NCI-H1930 (cell line): ENCODE data around the gene TRO.

Experiments used
- DNase-seq, 2 experiments: peaks; one replicate each; lab custom pipeline; 2025; lab: John Stamatoyannopoulos, UW

The TRO gene, protein sequence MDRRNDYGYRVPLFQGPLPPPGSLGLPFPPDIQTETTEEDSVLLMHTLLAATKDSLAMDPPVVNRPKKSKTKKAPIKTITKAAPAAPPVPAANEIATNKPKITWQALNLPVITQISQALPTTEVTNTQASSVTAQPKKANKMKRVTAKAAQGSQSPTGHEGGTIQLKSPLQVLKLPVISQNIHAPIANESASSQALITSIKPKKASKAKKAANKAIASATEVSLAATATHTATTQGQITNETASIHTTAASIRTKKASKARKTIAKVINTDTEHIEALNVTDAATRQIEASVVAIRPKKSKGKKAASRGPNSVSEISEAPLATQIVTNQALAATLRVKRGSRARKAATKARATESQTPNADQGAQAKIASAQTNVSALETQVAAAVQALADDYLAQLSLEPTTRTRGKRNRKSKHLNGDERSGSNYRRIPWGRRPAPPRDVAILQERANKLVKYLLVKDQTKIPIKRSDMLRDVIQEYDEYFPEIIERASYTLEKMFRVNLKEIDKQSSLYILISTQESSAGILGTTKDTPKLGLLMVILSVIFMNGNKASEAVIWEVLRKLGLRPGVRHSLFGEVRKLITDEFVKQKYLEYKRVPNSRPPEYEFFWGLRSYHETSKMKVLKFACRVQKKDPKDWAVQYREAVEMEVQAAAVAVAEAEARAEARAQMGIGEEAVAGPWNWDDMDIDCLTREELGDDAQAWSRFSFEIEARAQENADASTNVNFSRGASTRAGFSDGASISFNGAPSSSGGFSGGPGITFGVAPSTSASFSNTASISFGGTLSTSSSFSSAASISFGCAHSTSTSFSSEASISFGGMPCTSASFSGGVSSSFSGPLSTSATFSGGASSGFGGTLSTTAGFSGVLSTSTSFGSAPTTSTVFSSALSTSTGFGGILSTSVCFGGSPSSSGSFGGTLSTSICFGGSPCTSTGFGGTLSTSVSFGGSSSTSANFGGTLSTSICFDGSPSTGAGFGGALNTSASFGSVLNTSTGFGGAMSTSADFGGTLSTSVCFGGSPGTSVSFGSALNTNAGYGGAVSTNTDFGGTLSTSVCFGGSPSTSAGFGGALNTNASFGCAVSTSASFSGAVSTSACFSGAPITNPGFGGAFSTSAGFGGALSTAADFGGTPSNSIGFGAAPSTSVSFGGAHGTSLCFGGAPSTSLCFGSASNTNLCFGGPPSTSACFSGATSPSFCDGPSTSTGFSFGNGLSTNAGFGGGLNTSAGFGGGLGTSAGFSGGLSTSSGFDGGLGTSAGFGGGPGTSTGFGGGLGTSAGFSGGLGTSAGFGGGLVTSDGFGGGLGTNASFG (N-terminal part only)

DNA sequence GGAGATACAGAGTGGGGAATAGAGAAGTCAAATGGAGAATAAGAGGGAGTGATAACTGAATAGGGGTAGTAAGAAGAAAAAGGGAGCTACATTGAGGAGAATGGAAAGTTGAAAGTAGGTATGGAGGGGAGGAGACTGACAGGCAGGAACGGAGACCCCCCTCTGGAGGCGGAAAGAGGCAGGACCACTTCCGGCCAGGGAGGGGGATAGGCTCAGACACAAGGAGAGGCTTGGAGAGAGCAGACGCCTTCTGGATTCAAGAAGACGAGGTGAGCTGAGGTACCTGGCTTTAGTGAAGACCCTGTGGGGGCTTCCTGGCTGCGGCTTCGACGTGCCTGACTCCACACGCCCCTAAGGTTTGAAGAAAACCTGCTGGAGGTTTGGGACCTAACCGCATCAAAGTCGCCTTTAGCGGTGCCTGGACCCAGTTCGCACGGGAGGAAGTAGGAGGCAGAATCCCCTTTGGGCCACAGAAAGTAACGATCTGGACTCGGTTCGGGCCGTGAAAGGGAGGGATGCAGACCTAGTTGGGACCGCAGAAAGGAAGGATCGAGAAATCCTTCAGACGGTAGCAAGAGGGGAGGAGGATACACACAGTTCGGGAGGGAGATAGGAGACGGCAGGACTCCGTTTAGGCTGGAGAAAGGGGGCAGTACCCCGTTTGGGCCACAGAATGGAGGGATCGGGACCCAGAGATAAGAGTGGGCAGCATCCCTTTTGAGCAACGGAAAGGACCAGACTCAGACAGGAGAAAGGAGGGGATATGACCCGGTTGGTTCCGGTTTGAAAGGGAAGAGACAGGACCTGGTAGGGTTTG, at the start of gene TRO:
TRO (plus strand) TSS at position 215 of the 817 bp plus-strand sequence. CDS start 1,423 bp downstream, outside the sequence.
- DNase-seq, result peak; percentile 7 to 27

DNA sequence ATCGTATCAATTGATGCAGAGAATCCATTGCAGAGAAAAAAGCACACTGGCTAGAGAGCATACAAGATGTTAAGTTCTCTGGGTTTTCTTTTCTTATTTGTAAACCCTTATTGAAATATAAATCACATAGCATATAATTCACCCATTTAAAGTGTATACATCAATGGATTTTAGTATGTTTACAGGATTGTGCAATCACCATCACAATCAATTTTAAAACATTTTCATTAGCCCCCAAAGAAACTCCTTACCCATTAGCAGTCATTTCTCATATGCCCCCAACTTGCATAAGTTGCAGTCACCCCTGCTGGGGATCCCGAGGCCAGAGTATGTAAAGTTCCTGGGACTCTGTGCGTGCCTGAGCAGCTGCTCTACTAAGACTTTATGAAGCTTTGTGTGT, 34.9 kb upstream of the TRO start:
- DNase-seq, result no peak

DNA sequence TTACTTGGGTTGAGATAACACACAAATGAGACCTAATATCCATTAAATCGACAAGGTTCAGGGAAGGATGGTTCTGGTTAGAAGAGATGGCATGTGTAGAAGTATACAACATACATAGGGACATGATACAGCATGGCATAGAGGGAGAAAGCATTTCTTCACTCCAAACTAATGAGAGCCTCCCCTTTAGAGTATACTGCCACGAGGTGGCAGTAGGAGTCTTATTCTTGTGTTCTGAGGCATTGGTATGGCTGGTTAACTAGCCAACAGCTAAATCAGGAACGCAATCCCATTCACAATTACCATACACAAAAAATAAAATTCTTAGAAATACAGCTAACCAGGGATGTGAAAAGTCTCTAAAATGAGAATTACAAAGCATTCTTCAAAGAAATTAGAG, 29.1 kb upstream of the TRO start:
- peak in 1 of 2 experiments; percentile 6 for DNase-seq

DNA sequence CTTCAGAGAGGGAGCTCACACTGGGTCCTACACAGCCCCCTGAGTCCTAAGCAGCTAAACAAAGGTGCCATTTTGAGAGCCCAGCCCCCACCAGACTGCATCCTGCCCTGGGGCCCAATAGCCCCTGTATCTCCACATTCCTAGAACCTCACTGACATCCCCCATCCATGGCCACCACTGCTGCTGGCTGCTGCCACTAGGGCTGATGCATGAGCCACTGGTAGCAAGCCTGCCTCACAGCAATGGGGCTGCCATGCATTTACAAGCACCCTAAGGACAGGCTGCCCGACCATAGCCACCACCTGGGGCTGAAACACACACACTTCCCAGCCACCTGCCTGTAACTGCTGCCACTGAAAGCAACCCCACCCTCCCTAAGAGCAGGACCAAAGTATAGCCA, 26.5 kb upstream of the TRO start:
- DNase-seq, result no peak

DNA sequence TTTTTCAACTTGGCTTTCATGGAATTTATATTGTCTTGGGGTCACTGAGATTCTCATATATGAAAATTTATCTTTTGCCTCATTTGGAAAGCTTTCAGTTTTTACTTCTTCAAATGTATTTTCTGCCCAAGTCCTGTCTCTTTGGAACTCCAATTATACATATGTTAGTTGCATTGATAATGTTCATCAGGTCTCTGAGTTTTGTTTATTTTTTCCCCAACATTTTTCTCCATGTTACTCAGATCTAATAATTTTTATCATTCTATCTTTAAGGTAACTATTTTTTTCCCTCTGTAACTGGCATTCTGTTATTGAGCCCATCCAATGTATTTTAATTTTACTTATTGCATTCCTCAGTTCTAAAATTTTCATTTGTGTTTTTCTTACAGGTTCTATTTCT, 10.7 kb upstream of the TRO start:
- DNase-seq, result no peak

DNA sequence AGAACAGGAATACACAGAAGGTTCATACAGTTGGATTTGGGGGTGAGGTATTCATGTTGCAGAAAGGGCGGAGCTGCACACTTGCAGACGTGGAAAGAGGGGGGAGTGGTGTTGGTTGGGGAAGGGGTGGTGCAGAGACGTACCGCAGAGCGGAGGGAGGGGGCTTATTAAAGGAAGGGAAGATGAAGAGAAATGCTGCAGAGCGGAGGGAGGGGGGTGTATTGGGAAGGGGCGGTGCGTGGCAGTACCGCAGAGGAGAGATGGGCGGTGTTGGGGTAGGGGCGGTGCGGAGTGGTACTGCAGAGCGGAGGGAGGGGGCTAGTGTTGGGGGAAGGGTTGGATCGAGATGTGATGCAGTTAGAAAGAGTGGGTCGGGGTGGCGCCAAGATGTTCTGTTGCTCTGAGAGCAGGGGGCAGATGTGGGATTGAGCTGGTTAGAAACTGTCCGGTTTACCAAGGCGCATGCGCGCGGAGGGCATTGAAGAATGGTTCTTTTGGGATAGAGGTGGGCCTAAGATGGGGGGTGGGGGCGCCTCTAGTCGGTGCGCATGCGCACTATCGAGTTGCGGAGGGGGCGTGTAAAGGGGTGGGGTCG, 900 bp downstream of the TRO start:
- DNase-seq, result peak; percentile 53 to 72

DNA sequence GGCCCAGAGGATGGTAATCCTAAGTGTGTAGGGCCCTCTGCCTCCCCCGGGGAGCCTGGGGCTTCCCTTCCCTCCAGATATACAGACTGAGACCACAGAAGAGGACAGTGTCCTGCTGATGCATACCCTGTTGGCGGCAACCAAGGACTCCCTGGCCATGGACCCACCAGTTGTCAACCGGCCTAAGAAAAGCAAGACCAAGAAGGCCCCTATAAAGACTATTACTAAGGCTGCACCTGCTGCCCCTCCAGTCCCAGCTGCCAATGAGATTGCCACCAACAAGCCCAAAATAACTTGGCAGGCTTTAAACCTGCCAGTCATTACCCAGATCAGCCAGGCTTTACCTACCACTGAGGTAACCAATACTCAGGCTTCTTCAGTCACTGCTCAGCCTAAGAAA, 1.9 kb downstream of the TRO start:
- DNase-seq, result no peak

DNA sequence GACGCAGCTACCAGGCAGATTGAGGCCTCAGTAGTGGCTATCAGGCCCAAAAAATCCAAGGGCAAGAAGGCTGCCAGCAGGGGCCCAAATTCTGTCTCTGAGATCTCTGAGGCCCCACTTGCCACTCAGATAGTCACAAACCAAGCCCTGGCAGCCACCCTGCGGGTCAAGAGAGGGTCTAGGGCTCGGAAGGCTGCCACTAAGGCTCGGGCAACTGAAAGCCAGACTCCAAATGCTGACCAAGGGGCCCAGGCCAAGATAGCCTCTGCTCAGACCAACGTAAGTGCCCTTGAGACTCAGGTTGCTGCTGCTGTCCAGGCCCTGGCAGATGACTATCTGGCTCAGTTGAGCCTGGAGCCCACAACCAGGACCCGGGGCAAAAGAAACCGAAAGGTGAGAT, 2.8 kb downstream of the TRO start:
- no peak for DNase-seq

DNA sequence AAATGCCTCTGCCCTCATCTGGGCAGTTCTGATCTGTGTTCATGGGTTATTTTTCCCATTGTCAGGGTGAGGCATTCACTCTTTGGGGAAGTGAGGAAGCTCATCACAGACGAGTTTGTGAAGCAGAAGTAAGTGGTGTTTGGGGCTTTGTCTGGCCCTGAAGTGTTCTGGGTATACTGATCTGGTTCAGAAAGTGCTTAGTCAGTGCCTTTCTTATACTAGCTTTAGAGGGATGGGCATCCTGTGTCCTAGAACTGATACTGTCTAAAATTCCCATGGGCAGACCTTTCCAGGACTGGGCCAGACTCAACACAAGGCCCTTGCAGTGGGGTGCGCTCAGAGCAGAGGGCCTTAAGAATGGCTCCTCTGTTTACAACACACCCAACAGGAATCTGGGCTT, 6.4 kb downstream of the TRO start:
- DNase-seq, result no peak

DNA sequence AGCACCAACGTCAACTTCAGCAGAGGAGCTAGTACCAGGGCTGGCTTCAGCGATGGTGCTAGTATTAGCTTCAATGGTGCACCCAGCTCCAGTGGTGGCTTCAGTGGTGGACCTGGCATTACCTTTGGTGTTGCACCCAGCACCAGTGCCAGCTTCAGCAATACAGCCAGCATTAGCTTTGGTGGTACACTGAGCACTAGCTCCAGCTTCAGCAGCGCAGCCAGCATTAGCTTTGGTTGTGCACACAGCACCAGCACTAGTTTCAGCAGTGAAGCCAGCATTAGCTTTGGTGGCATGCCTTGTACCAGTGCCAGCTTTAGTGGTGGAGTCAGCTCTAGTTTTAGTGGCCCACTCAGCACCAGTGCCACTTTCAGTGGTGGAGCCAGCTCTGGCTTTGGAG, 8.3 kb downstream of the TRO start:
- DNase-seq, result no peak

DNA sequence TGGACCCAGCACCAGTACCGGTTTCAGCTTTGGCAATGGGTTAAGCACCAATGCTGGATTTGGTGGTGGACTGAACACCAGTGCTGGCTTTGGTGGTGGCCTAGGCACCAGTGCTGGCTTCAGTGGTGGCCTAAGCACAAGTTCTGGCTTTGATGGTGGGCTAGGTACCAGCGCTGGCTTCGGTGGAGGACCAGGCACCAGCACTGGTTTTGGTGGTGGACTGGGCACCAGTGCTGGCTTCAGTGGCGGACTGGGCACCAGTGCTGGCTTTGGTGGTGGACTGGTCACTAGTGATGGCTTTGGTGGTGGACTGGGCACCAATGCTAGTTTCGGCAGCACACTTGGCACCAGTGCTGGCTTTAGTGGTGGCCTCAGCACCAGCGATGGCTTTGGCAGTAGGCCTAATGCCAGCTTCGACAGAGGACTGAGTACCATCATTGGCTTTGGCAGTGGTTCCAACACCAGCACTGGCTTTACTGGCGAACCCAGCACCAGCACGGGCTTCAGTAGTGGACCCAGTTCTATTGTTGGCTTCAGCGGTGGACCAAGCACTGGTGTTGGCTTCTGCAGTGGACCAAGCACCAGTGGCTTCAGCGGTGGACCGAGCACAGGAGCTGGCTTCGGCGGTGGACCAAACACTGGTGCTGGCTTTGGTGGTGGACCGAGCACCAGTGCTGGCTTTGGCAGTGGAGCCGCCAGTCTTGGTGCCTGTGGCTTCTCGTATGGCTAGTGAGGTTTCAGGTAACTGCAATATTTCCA, 9.8 kb downstream of the TRO start:
- no peak for DNase-seq

DNA sequence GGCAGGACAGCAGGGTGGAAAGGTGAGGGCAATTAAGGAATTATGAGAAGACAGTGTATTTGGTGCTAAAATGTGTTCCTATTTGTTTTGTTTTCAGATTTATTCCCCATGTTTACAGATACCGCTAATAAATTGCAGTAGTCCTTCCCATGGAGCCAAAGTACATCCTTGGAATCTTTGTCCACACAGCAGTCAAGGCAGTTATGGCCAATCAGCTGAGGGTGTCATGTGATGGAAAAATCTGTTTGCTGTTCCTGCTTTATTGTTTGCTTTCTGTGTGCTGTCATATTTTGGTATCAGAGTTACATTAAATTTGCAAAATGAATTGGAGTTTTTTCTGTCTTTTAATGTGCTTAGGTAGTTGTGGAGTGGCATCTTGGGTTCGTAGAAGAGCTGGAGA, 10.5 kb downstream of the TRO start:
- DNase-seq, result no peak

DNA sequence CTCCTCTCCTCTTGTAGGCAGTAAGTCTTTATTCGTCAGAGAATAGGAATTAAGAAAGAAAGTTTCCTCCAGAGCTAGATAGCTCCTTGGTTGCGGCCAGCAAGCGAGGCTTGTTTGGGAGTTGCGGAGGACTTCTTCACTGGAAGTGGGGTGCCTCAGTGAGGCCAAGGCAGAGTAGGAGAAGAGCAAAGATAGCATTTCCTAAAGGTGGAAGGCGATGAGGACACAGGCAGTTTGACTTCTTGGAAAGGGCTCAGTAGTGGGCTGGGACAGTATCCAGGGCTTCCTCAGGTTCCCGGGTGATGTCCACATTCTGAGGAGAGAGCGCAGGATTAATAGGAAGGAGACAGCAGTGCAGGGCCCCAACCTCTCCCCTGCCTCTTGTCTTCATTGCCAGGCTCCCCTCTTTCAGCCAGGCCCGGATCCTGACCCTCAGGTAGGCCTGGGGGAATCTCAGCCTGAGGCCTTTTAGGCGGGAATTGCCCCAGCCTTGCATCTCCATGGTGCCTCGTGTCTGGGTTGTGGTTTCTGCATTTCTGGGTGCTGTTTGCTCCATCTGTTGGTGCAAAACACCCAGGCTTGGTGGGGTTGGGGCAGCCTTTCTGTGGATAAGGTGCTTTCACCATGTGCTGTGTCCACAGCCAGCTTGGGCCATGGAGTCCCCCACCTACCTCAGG, 12.7 kb downstream of the TRO start:
- no peak for DNase-seq

DNA sequence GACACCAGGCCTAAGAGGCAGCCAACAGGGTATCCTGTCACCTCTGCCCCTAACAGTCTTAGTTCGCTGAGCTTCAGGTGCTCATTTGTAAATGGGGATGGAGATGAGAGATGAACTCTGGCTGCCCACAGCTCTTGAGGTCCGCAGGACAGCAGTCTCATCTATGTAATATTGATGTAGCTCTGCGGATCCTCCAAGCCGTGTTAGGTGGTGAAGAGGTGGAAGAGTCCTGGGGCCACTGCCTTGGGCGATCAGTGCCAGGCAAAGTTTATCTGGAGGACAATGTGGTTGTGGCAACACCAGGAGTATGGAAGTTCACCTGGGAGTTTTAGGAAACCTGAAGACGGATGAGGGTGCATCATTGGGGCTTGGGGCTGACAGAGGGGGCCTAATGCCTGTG, 13.4 kb downstream of the TRO start:
- DNase-seq, result no peak

DNA sequence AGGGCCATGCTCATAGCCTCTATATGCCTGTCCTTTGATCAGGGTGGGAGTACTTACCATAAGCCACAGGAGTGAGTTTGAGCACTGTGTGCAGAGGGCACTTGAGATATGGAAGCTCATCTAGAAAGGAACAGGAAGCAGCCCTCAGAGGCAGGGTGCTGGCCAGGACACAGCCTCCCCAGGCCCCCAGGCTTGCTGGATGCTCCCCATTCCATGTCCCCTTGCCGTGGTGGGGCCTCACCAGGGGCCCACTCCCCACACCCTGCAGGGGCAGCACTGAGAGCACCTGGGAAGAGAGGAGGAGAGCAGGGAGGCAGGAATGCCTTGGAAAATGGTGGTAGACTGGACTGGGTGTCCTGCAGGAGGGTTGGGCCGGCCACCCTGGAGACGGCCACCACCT, 14.3 kb downstream of the TRO start:
- no peak for DNase-seq

DNA sequence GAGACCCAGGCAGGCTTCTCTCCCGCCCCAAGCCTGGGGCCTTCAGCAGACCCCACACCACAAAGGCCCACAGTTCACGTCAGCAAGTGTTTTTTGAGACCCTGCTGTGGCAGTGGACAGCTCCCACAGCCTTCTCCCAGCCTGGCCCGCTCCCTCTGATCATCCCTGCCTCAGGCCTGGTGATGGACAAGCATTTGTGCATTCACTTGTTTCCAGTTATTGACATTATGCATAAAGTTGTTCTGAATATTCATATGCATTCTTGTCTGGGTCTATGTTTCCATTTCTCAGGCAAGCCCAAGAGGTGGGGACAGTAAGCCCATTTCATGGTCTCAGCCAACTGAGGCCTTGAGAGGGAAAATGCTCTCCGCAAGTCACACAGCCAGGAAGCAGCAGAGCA, 14.7 kb downstream of the TRO start:
- no peak for DNase-seq

DNA sequence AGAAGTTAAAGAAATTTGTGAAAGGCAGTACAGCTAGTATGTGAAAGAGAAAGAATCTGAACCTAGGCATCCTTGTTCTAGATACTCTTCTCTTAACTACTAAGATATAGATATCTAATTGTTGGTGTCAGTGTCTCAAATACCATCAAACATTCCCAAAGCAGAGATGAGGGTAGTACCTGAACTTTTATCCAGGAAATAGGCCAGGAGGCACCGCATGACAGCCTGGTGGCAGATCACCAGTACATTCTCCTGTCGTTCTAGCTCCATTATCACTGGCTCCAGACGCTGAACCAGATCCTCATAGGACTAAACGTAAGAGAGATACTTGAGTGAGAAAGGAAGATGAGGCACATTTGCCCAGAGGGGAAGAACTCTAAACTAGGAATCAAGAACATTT, 16.8 kb downstream of the TRO start:
- no peak for DNase-seq

DNA sequence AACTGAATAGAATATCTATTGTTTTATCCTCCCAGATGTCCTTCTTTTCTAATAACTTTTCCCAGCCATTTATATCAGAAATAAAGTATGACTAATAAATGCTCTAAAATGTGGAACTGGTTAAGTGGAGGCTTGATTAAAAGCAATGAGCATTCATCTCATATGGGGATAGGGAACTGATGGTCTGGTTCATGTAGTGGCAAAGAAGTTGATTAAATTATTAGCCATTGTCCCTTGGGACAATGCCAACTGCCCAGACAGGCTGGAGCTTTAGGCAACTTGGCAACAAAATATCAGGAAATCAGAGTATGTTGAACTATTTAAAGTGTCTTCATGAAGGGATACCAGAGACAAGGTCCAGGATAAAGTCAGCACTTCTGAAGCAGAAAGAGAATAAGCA, 24.2 kb downstream of the TRO start:
- DNase-seq, result no peak

DNA sequence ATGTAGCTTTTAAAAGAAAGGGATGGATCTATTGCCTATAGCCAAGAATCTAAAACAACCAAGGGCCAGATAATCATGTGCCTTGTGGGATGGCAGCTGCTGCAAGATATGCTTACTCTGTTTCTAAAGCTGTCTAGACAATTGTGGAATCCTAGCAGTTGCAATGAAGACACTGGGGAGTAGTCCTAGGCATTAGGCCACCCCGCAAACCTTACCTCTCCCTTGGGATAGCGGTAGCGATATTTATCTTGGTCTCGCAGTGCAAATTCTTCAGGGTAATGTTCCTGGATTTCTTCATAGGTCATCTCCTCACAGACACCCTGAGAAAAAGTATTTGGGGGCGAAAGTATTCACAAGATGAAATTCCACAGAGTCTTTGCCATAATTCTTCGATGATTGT, 24.6 kb downstream of the TRO start:
- DNase-seq, result no peak
